C4-2B (cell line): ENCODE measurements around the gene GJD4.

ENCODE experiments used
- ZFX ChIP-seq: fragments of 450-650 bp; IDR thresholded peaks from 2 replicates; pipeline ENCODE4 v1.6.1; 2017
- TF ChIP-seq, protein P1 (sequence below): fragments of 450-650 bp; conservative IDR thresholded peaks from 2 replicates; pipeline ENCODE4 v1.5.1; 2017; ENCODE audit warnings: mild to moderate bottlenecking

GRCh38 chr10:35611750-35612149, 6.6 kb downstream of the GJD4 start:
- TF ChIP-seq, protein P1, sequence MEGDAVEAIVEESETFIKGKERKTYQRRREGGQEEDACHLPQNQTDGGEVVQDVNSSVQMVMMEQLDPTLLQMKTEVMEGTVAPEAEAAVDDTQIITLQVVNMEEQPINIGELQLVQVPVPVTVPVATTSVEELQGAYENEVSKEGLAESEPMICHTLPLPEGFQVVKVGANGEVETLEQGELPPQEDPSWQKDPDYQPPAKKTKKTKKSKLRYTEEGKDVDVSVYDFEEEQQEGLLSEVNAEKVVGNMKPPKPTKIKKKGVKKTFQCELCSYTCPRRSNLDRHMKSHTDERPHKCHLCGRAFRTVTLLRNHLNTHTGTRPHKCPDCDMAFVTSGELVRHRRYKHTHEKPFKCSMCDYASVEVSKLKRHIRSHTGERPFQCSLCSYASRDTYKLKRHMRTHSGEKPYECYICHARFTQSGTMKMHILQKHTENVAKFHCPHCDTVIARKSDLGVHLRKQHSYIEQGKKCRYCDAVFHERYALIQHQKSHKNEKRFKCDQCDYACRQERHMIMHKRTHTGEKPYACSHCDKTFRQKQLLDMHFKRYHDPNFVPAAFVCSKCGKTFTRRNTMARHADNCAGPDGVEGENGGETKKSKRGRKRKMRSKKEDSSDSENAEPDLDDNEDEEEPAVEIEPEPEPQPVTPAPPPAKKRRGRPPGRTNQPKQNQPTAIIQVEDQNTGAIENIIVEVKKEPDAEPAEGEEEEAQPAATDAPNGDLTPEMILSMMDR, result no peak
- TF ChIP-seq ZFX, result no peak
